Loucy (cell line): ENCODE data around the gene PROM2.

Experiments used
- H2AFZ ChIP-seq: fragments of 200-600 bp; sonication (generic); 2 replicates; pipeline ENCODE4 v1.6.0; 2016; ENCODE audit warnings: antibody characterized with exemption, mild to moderate bottlenecking, low read length, moderate library complexity
- H3F3A ChIP-seq: fragments of 200-600 bp; 2 replicates; pipeline ENCODE4 v1.6.0; 2016; ENCODE audit warnings: antibody characterized with exemption, low read depth, mild to moderate bottlenecking
- H3K27me3 ChIP-seq: fragments of 200-600 bp; sonication (generic); 2 replicates; pipeline ENCODE4 v1.6.1; 2014; ENCODE audit warnings: low read length, mild to moderate bottlenecking; ENCODE audit not compliant: insufficient read depth, poor library complexity, severe bottlenecking
- H3K36me3 ChIP-seq: fragments of 200-600 bp; sonication (generic); 2 replicates; pipeline ENCODE4 v1.6.1; 2016; ENCODE audit warnings: low read length; ENCODE audit not compliant: insufficient read depth
- H3K4me1 ChIP-seq: fragments of 200-600 bp; sonication (generic); 2 replicates; pipeline ENCODE4 v1.5.1; 2014; ENCODE audit warnings: low read length, mild to moderate bottlenecking; ENCODE audit not compliant: insufficient read depth, poor library complexity, severe bottlenecking
- H3K4me2 ChIP-seq: fragments of 200-600 bp; sonication (generic); 2 replicates; pipeline ENCODE4 v1.6.0; 2014; ENCODE audit warnings: antibody characterized with exemption, low read length, low read depth, mild to moderate bottlenecking; ENCODE audit not compliant: poor library complexity, severe bottlenecking
- H3K4me3 ChIP-seq: fragments of 200-600 bp; sonication (generic); 2 replicates; pipeline ENCODE4 v1.5.1; 2014; ENCODE audit warnings: low read length, mild to moderate bottlenecking, mixed read lengths; ENCODE audit not compliant: poor library complexity, severe bottlenecking
- H3K79me2 ChIP-seq: fragments of 200-600 bp; sonication (generic); 2 replicates; pipeline ENCODE4 v1.6.1; 2014; ENCODE audit warnings: low read length; ENCODE audit not compliant: insufficient read depth
- H3K9ac ChIP-seq: fragments of 200-600 bp; sonication (generic); 2 replicates; pipeline ENCODE4 v1.6.0; 2014; ENCODE audit warnings: mild to moderate bottlenecking, low read depth, low read length, moderate library complexity; ENCODE audit not compliant: poor library complexity, severe bottlenecking
- H3K9me2 ChIP-seq: fragments of 200-600 bp; sonication (generic); replicated peaks from 2 replicates; pipeline ENCODE4 v1.6.1; 2016; ENCODE audit warnings: low read depth, low read length, mixed read lengths
- H3K9me3 ChIP-seq: fragments of 200-600 bp; sonication (generic); 2 replicates; pipeline ENCODE4 v1.6.1; 2014; ENCODE audit warnings: mild to moderate bottlenecking, antibody characterized with exemption, low read length, low read depth; ENCODE audit not compliant: insufficient read depth
- H4K20me1 ChIP-seq: fragments of 200-600 bp; sonication (generic); 2 replicates; pipeline ENCODE4 v1.6.0; 2014; ENCODE audit warnings: antibody characterized with exemption, low read length, mild to moderate bottlenecking; ENCODE audit not compliant: insufficient read depth, poor library complexity, severe bottlenecking
- EZH2phosphoT487 ChIP-seq: fragments of 200-600 bp; IDR thresholded peaks from 2 replicates; pipeline ENCODE4 v1.6.1; 2018; ENCODE audit warnings: antibody characterized with exemption, mild to moderate bottlenecking, moderate library complexity, borderline replicate concordance
- TF ChIP-seq, protein P1 (sequence below): fragments of 200-600 bp; sonication (generic); conservative IDR thresholded peaks from 2 replicates; pipeline ENCODE4 v1.5.1; 2014; ENCODE audit warnings: mild to moderate bottlenecking, antibody characterized with exemption, low read length

PROM2 gene

DNA sequence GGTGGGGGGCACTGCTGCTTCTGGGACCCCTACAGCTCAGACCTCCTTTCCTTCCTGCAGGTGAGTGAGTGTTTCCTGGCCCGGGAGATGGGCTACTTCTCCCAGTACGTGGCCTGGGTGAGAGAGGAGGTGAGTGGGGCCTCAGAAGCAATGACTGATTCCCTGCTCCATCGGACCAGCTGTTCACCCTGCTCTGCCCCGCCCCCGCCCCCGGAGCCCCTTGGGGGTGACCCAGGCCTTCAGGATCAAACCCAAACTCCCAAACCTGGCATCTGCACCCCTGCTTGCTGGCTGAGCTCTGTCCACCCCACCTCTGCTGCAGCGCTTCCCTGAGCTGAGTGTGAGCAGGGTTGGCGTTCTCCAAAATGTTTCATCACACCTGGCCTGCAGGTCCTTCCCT lies 13.1 kb downstream of the PROM2 start:
- Histone ChIP-seq H3K36me3 (no peaks in the 10 kb centered on the region), H3K4me1 (no peaks in the 10 kb centered on the region), H3K4me2 (no peak overlapping the region), H3F3A (no peaks in the 10 kb centered on the region), H3K79me2 (no peaks in the 10 kb centered on the region), H3K9me2 (no peaks in the 10 kb centered on the region), H4K20me1 (no peaks in the 10 kb centered on the region), H3K9ac (no peak overlapping the region), H3K9me3 (peaks cover 7% of the 10 kb centered on the region; the same call in 1 of the 2 replicates), H3K27me3 (no peaks in the 10 kb centered on the region), H2AFZ (no peak overlapping the region), H3K4me3 (no peak overlapping the region)
- no peak for TF ChIP-seq EZH2phosphoT487
- TF ChIP-seq, protein P1, sequence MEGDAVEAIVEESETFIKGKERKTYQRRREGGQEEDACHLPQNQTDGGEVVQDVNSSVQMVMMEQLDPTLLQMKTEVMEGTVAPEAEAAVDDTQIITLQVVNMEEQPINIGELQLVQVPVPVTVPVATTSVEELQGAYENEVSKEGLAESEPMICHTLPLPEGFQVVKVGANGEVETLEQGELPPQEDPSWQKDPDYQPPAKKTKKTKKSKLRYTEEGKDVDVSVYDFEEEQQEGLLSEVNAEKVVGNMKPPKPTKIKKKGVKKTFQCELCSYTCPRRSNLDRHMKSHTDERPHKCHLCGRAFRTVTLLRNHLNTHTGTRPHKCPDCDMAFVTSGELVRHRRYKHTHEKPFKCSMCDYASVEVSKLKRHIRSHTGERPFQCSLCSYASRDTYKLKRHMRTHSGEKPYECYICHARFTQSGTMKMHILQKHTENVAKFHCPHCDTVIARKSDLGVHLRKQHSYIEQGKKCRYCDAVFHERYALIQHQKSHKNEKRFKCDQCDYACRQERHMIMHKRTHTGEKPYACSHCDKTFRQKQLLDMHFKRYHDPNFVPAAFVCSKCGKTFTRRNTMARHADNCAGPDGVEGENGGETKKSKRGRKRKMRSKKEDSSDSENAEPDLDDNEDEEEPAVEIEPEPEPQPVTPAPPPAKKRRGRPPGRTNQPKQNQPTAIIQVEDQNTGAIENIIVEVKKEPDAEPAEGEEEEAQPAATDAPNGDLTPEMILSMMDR, result no peak

DNA sequence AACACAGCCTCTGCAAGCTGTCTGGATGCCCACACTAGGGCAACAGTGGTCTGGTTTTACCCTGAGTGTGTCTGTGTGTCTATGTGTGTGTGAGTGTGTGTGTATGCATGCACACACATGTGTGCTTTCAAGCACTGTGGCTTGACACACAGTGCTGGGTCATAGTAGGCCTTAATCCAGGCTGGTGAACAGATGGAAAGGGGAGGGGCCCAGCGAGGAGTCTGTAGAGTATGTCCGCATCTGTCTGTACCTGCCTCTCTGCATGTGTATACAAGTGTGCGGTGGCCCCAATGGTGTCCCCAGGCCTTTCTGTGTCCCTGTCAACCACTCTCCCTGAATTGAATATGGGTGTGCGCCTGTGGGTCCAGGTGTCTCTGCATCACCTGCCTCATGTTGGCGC lies 13.6 kb downstream of the PROM2 start:
- no peak overlapping the region for H3K4me3 ChIP-seq
- no peaks in the 10 kb centered on the region for H3K79me2 ChIP-seq
- H3K4me2 ChIP-seq, result no peak overlapping the region
- no peak overlapping the region for H3K9ac ChIP-seq
- H3K27me3 ChIP-seq, result no peaks in the 10 kb centered on the region
- no peaks in the 10 kb centered on the region for H3K36me3 ChIP-seq
- peaks cover 7% of the 10 kb centered on the region; the same call in 1 of the 2 replicates for H3K9me3 ChIP-seq
- TF ChIP-seq EZH2phosphoT487, result no peak
- TF ChIP-seq, protein P1, result no peak
- H3K9me2 ChIP-seq, result no peaks in the 10 kb centered on the region
- no peaks in the 10 kb centered on the region for H3K4me1 ChIP-seq
- H2AFZ ChIP-seq, result no peak overlapping the region
- H3F3A ChIP-seq, result no peaks in the 10 kb centered on the region
- no peaks in the 10 kb centered on the region for H4K20me1 ChIP-seq

DNA sequence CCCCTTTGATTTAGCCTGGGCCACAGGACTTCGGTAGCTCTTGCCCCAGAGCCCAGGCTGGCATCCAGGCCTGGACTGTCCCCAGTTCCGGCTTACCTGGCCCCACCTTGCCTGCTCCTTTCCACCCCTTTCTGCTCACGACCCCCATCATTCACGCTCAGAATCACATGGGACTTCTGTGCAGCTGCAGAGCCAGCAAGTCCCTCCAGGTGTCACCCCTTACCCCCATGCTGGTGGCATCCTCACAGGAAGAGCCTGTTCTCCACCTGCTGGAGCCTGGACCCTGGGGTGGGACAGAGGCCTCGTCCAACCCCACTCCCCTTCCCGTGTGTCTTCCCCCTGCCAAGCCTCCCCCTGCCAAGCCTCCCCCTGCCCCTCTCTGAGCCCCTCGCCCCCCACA lies 15.0 kb downstream of the PROM2 start:
- Histone ChIP-seq H3K9me3 (peaks cover 7% of the 10 kb centered on the region; the same call in 1 of the 2 replicates), H3F3A (no peaks in the 10 kb centered on the region), H3K36me3 (no peaks in the 10 kb centered on the region), H4K20me1 (no peaks in the 10 kb centered on the region), H2AFZ (no peak overlapping the region), H3K9ac (no peak overlapping the region), H3K79me2 (no peaks in the 10 kb centered on the region), H3K4me1 (no peaks in the 10 kb centered on the region), H3K4me3 (no peak overlapping the region), H3K9me2 (no peaks in the 10 kb centered on the region), H3K27me3 (no peaks in the 10 kb centered on the region), H3K4me2 (no peak overlapping the region)
- TF ChIP-seq, protein P1, result 0 out of 2 replicates have a peak, but pooled peaks have one; percentile 13
- no peak for TF ChIP-seq EZH2phosphoT487
